Measurements from ENCODE around the gene ARID3B. TPM values are rescaled to one million over a fixed set of nuclear protein-coding genes. Genes with fewer than 3 reads are reported as not detected.

Gene ARID3B
- total RNA-seq, 4 donors from 2014 or later: 2.0 to 8.4 (median 5.3) TPM

- no peak for TF ChIP-seq EP300 (IDR thresholded peaks at IDR 0.05)
- TF ChIP-seq CTCF (IDR thresholded peaks at IDR 0.05): no peak
- TF ChIP-seq POLR2A (IDR thresholded peaks at IDR 0.05): no peak
- Histone ChIP-seq H3K27ac (no peak overlapping the region), H3K36me3 (peaks cover 0 to 3% (median 0%) of the 10 kb centered on the region in 3 donors), H3K4me3 (no peak overlapping the region), H3K9me3 (no peaks in the 10 kb centered on the region), H3K4me1 (no peaks in the 10 kb centered on the region), H3K27me3 (no peaks in the 10 kb centered on the region)
- no peak for DNase-seq (ENCODE audit: low spot score in 2 of 2)
- WGBS, 2 donors: 91 to 95% methylated on average over 3 of the region's 3 CpGs
These were observed 22.4 kb downstream of the ARID3B start for GRCh38 chr15:74563442-74563841.

GRCh38 chr15:74564182-74564581, 23.2 kb downstream of the ARID3B start:
- Histone ChIP-seq H3K27me3 (no peaks in the 10 kb centered on the region), H3K4me1 (no peaks in the 10 kb centered on the region), H3K9me3 (no peaks in the 10 kb centered on the region), H3K36me3 (peaks cover 0 to 3% (median 0%) of the 10 kb centered on the region in 3 donors), H3K4me3 (no peak overlapping the region), H3K27ac (no peak overlapping the region)
- WGBS, 2 donors: 88 to 91% methylated on average over 1 of the region's 1 CpG
- DNase-seq (ENCODE audit: low spot score in 2 of 2): no peak
- TF ChIP-seq CTCF (IDR thresholded peaks at IDR 0.05) (no peak), EP300 (IDR thresholded peaks at IDR 0.05) (no peak), POLR2A (IDR thresholded peaks at IDR 0.05) (no peak)

- 61 to 72% methylated on average over 2 of the region's 2 CpGs for WGBS, 2 donors
- H3K27me3 ChIP-seq: no peaks in the 10 kb centered on the region
These were observed 24.5 kb downstream of the ARID3B start for GRCh38 chr15:74565381-74566085.

GRCh38 chr15:74568594-74568993, 27.6 kb downstream of the ARID3B start:
- Histone ChIP-seq H3K36me3 (peaks cover 0 to 10% (median 5%) of the 10 kb centered on the region in 3 donors), H3K4me3 (no peak overlapping the region), H3K4me1 (peaks cover 0 to 12% (median 0%) of the 10 kb centered on the region in 4 donors), H3K27me3 (no peaks in the 10 kb centered on the region), H3K9me3 (no peaks in the 10 kb centered on the region), H3K27ac (no peak overlapping the region)
- TF ChIP-seq POLR2A (IDR thresholded peaks at IDR 0.05) (no peak), CTCF (IDR thresholded peaks at IDR 0.05) (no peak), EP300 (IDR thresholded peaks at IDR 0.05) (no peak)
- 57 to 68% methylated on average over 1 of the region's 1 CpG for WGBS, 2 donors
- DNase-seq (ENCODE audit: low spot score in 2 of 2): no peak

More at GRCh38 chr15:74565381-74566085, 24.5 kb downstream of the ARID3B start:
- H3K36me3 ChIP-seq: peaks cover 0 to 3% (median 0%) of the 10 kb centered on the region in 3 donors
- no peak overlapping the region for H3K4me3 ChIP-seq
- DNase-seq (ENCODE audit: low spot score in 2 of 2): no peak
- H3K4me1 ChIP-seq: peaks cover 0 to 7% (median 0%) of the 10 kb centered on the region in 4 donors
- TF ChIP-seq CTCF (IDR thresholded peaks at IDR 0.05): no peak
- no peak for TF ChIP-seq EP300 (IDR thresholded peaks at IDR 0.05)
- no peak for TF ChIP-seq POLR2A (IDR thresholded peaks at IDR 0.05)
- H3K27ac ChIP-seq: no peak overlapping the region
- H3K9me3 ChIP-seq: no peaks in the 10 kb centered on the region

- WGBS, 2 donors: 71 to 78% methylated on average over 4 of the region's 4 CpGs
- H3K4me3 ChIP-seq: no peak overlapping the region
These were observed 28.7 kb downstream of the ARID3B start for GRCh38 chr15:74569731-74570070.

More at GRCh38 chr15:74569731-74570070, 28.7 kb downstream of the ARID3B start:
- H3K27ac ChIP-seq: no peak overlapping the region
- H3K4me1 ChIP-seq: peaks cover 0 to 12% (median 0%) of the 10 kb centered on the region in 4 donors
- TF ChIP-seq CTCF (IDR thresholded peaks at IDR 0.05) (no peak), POLR2A (IDR thresholded peaks at IDR 0.05) (no peak), EP300 (IDR thresholded peaks at IDR 0.05) (no peak)
- no peaks in the 10 kb centered on the region for H3K9me3 ChIP-seq
- H3K36me3 ChIP-seq: peaks cover 0 to 21% (median 5%) of the 10 kb centered on the region in 3 donors
- no peaks in the 10 kb centered on the region for H3K27me3 ChIP-seq
- DNase-seq (ENCODE audit: low spot score in 2 of 2): no peak

All from tibial nerve (tissue), 4 donors.